Neural progenitor cell (in vitro differentiated cells): ENCODE data around the gene DEXI.

Experiments
- CTCF ChIP-seq: fragments of 200-600 bp; sonication (generic); IDR thresholded peaks from 2 replicates; pipeline ENCODE4 v1.5.1; 2017; ENCODE audit warnings: antibody characterized with exemption, mild to moderate bottlenecking
- EZH2 ChIP-seq: fragments of 200-600 bp; sonication (generic); IDR thresholded peaks from 2 replicates; pipeline ENCODE4 v1.6.1; 2017; ENCODE audit warnings: antibody characterized with exemption, mild to moderate bottlenecking, moderate library complexity

- TF ChIP-seq CTCF, result no peak
- no peak for TF ChIP-seq EZH2
Measured at GRCh38 chr16:10947211-10947787, 5.0 kb upstream of the DEXI start.
